ENCODE data around the gene CHRNA1. TPM values are rescaled to one million over a fixed set of nuclear protein-coding genes. Genes with fewer than 3 reads are reported as not detected.

The CHRNA1 gene
- total and polyA plus RNA-seq, 2 of the 13 experiments (the other 11 are each of a cell fraction or from before 2014, with no cell fraction given) = not detected

DNA sequence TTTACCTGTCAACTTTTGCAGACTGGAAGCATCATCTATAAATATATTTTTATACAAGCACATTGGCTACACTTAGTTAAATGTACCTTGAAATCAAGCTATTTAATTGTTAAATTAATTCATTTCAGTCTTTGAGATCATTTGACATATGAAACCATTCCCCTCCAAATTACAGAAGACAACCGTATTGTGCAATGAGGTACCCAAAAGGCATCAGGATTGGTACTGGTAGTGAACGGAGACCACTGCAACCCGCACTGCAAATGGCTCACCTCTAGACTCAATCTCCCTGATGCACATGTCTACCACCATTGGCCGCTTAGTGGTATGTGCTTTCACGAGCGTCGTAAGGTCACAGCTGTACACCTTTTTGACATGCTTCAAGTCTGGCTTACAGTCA lies 47.8 kb upstream of the CHRNA1 start:
- peak; percentile 61 for TF ChIP-seq CEBPB (IDR thresholded peaks at IDR 0.05; ENCODE audit: borderline replicate concordance, low read depth, low read length)
- TF ChIP-seq ZFP90 (CRISPR knock-in tag; IDR thresholded peaks at IDR 0.05; ENCODE audit: borderline replicate concordance) = no peak
- 80% methylated on average over 7 of the region's 7 CpGs for WGBS (ENCODE audit: low lambda C conversion rate)
- FAIRE-seq (no peak), ATAC-seq (no peak), DNase-seq (ENCODE audit: low spot score) (no peak)
- Histone ChIP-seq H4K20me1 (ENCODE audit: insufficient read depth, low read length) (no peaks in the 10 kb centered on the region), H3K4me2 (ENCODE audit: low read depth, low read length) (no peak overlapping the region), H3K4me1 (ENCODE audit: insufficient read depth, low read length) (no peaks in the 10 kb centered on the region), H3K27me3 (ENCODE audit: control insufficient read depth in 1 of 2, insufficient read depth in 2 of 2, low read length in 2 of 2) (no peaks in the 10 kb centered on the region), H3K9ac (ENCODE audit: insufficient read depth, low read depth, low read length) (no peak overlapping the region), H3K79me2 (ENCODE audit: insufficient read depth, low read length) (no peaks in the 10 kb centered on the region), H3K27ac (ENCODE audit: extremely low read length, insufficient read depth, low read length) (no peak overlapping the region), H3K4me3 (replicated peaks in 1 of 3; ENCODE audit: insufficient read depth in 1 of 3, low read depth in 2 of 3, low read length in 3 of 3) (no peak overlapping the region), H2AFZ (ENCODE audit: low read length) (no peak overlapping the region), H3K9me3 (ENCODE audit: low read length) (no peaks in the 10 kb centered on the region), H3K36me3 (replicated peaks in 1 of 2; ENCODE audit: control insufficient read depth in 1 of 2, insufficient read depth in 2 of 2, low read length in 2 of 2) (no peaks in the 10 kb centered on the region)
- ChIA-PET POLR2A (no interaction called here), CTCF (ENCODE audit: low intra/inter-chr PET ratio, low total read pairs) (no interaction called here)
- in situ Hi-C loops (cut with HindIII; ENCODE audit: extremely low pct_ligation_motif_present, low pct_unique_long_range_greater_than_20kb) = no loop called here
- intact Hi-C loops (cut with micrococcal nuclease; ENCODE audit: unreplicated experiment) = no loop called here
- BruUV-seq (replicated peaks) = no TSS peak

DNA sequence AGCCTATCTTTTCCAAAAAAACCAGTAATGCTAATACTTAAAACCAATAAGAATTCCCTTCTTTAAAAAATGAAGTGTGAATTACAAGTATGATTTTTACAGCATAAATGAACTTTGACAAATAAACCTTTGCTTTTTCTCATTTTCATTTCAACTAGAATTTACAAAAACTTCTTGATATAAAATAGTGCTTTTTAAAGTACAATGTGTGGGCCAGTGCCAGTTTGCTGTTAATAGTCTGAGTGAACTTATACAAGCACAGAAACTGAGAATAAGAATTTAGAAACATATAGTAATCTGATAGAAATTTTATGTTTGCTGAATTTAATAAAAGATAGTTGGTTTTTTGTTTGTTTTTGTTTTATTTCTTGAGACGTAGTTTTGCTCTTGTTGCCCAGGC lies 43.7 kb upstream of the CHRNA1 start:
- intact Hi-C loops (cut with micrococcal nuclease; ENCODE audit: unreplicated experiment) = no loop called here
- BruUV-seq (replicated peaks) = no TSS peak
- TF ChIP-seq NKX3-1 (CRISPR knock-in tag; IDR thresholded peaks at IDR 0.05) (no peak), ZNF740 (CRISPR knock-in tag; IDR thresholded peaks at IDR 0.05) (no peak), TERF1 (CRISPR knock-in tag; IDR thresholded peaks at IDR 0.05) (no peak), YY1 (IDR thresholded peaks at IDR 0.05; ENCODE audit: insufficient read depth, insufficient replicate concordance, low read depth, low read length) (no peak), SIN3A (IDR thresholded peaks at IDR 0.05; ENCODE audit: borderline replicate concordance, low read depth, low read length) (no peak), ZBTB21 (CRISPR knock-in tag; IDR thresholded peaks at IDR 0.05) (no peak), KLF13 (CRISPR knock-in tag; IDR thresholded peaks at IDR 0.05) (no peak)

More for the DNA sequence above, 43.7 kb upstream of the CHRNA1 start:
- WGBS (ENCODE audit: low lambda C conversion rate) = 51% methylated on average over 1 of the region's 1 CpG
- no peak overlapping the region for H3K4me2 ChIP-seq (ENCODE audit: low read depth, low read length)
- H3K4me3 ChIP-seq (replicated peaks in 1 of 3; ENCODE audit: insufficient read depth in 1 of 3, low read depth in 2 of 3, low read length in 3 of 3) = no peak overlapping the region
- FAIRE-seq (no peak), ATAC-seq (no peak), DNase-seq (ENCODE audit: low spot score) (no peak)
- no peaks in the 10 kb centered on the region for H3K36me3 ChIP-seq (replicated peaks in 1 of 2; ENCODE audit: control insufficient read depth in 1 of 2, insufficient read depth in 2 of 2, low read length in 2 of 2)
- no peak overlapping the region for H3K27ac ChIP-seq (ENCODE audit: extremely low read length, insufficient read depth, low read length)
- CTCF ChIA-PET (ENCODE audit: low intra/inter-chr PET ratio, low total read pairs) = no interaction called here
- no peaks in the 10 kb centered on the region for H4K20me1 ChIP-seq (ENCODE audit: insufficient read depth, low read length)
- no peaks in the 10 kb centered on the region for H3K9me3 ChIP-seq (ENCODE audit: low read length)
- no peaks in the 10 kb centered on the region for H3K27me3 ChIP-seq (ENCODE audit: control insufficient read depth in 1 of 2, insufficient read depth in 2 of 2, low read length in 2 of 2)
- no peak overlapping the region for H2AFZ ChIP-seq (ENCODE audit: low read length)
- POLR2A ChIA-PET = no interaction called here
- H3K9ac ChIP-seq (ENCODE audit: insufficient read depth, low read depth, low read length) = no peak overlapping the region
- in situ Hi-C loops (cut with HindIII; ENCODE audit: extremely low pct_ligation_motif_present, low pct_unique_long_range_greater_than_20kb) = no loop called here
- H3K79me2 ChIP-seq (ENCODE audit: insufficient read depth, low read length) = no peaks in the 10 kb centered on the region
- no peaks in the 10 kb centered on the region for H3K4me1 ChIP-seq (ENCODE audit: insufficient read depth, low read length)
